Embryonic facial prominence (tissue), 1 donor: ENCODE measurements around the gene DNAH11.
"Not testable (repeated sequence)": the region's sequence is repeated elsewhere in the genome, so short reads cannot be mapped to it uniquely, and the experiment has no call there.

ENCODE experiments used
- DNase-seq: peaks from one replicate; pipeline ENCODE4 v3.0.0-alpha.2; 2016; ENCODE audit errors: extremely low spot score

DNAH11 gene

GRCh38 chr7:21926448-21926847, 383.6 kb downstream of the DNAH11 start:
- DNase-seq, result no peak

GRCh38 chr7:21927693-21928092, 384.9 kb downstream of the DNAH11 start:
- no peak for DNase-seq

DNA sequence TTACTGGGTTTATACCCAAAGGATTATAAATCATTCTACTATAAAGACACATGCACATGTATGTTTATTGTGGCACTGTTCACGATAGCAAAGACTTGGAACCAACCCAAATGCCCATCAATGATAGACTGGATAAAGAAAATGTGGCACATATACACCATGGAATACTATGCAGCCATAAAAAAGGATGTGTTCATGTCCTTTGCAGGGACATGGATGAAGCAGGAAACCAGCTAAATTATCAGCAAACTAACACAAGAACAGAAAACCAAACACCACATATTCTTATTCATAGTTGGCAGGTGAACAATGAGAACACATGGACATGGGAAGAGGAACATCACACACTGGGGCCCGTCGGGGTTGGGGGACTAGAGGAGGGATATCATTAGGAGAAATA, 390.5 kb downstream of the DNAH11 start:
- DNase-seq, result not testable (repeated sequence)

DNA sequence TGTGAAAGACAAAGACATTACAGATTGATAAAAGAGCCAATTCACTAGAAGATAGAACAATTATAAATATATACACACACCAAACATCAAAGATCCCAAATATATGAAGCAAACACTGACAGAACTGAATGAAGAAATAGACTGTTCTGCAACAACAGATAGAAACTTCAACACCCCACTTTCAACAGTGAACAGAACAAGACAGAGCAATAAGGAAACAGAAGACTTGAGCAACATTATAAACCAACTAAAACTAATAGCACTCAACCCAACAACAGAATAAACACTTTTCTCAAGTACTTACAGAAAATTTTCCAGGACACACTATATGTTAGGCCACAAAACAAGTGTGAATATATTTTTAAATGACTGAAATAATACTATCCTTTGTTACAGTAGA, 392.0 kb downstream of the DNAH11 start:
- no peak for DNase-seq

- no peak for DNase-seq
Measured at GRCh38 chr7:21938463-21938862, 395.6 kb downstream of the DNAH11 start.

DNA sequence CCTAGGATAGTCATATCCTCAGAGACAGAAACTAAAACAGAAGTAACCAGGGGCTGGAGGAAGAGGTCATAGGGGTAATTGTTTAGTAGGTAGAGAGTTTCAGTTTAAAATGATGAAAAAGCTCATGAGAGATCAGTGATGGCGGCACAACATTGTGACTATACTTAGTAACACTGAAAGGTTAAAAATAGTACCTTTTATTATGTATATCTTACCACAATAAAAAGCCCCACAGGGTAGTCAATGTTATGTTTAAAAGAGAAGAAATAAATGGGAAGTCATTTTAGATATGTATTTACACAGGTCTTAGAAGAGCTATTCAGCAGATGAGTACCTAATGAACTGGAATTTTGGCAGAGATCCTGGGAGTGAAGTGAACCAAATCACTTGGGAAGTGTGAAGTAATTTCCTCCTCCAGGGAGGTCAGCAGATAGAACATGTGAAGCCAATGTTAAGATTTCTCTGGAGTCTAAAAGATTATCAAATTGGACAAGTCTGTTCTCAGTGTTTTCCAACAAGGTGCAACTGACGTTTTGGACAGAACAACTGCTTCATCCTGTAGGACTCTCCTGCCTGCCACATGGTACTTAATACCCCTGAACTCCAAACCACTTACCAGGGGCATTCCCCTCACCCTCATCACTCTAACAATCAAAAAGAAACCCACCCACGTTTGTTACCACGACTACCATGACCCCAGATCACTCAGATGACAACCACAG, 396.5 kb downstream of the DNAH11 start:
- DNase-seq, result no peak

DNA sequence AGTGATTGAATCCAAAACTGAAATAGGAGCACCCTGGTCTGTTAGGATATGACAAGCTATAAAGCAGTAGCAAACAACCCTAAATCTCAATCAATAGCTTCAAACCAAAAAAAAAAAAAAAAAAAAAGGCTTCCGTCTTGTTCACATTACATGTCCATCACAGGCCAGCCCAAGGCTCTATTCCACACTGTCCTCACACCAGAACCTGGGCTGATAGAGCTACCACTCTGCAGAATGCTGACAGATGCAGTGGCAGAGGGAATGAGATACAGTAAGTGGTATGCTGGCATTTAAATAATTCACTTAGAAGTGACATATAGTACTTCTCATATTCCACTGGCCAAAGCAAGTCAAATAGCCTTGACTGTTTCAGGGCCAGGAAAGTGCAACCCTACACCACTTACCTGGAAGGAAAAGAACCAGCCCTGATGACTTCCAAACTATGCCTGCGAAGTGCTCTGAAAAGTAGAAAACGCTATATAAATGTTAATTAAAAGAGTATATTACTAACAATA, 397.1 kb downstream of the DNAH11 start:
- DNase-seq, result no peak

DNA sequence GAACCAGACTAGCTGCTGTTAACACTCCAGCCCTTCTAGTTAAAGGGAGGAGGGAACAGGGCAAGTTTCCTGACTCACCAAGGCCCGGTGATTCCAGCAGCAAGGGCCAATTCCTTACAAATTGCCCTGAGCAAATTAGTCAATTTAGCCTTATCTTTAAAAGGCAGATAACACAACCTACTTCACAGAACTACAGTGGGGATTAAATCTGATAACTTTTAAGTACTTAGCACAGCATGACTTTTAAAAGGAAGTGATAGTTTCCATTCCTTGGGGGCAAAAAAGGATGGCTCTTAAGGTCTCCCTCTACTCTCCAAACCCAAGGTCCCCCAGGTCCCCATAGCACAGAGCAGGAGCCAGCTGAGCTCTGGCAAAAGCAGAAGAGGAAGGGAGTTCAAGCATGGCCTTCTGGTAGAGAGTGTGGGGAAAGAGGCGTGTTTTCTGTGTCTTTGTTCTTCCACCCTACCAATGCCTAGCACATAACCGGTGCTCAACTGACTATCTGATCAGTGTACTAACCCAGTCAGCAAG, 398.8 kb downstream of the DNAH11 start:
- DNase-seq, result no peak

- DNase-seq, result no peak
Measured at GRCh38 chr7:21942955-21943354, 400.1 kb downstream of the DNAH11 start.

DNA sequence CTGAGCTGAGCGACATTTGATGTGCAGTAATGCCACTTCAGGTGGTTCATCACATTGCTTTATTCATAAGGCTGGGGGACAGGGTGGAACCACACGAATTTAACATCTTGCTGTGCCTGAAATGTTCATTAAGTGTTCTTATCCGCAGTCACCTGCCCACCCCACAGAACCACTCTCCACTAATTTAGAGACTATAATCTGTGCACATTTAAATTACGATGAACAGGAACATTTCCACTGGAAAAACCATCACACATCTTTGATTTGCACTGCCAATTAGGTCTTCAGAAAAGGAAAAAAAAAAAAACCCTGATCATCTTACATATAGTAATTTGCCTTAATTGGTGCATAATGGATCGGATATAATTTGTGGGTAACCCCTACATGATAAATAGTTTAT, 400.6 kb downstream of the DNAH11 start:
- no peak for DNase-seq

DNA sequence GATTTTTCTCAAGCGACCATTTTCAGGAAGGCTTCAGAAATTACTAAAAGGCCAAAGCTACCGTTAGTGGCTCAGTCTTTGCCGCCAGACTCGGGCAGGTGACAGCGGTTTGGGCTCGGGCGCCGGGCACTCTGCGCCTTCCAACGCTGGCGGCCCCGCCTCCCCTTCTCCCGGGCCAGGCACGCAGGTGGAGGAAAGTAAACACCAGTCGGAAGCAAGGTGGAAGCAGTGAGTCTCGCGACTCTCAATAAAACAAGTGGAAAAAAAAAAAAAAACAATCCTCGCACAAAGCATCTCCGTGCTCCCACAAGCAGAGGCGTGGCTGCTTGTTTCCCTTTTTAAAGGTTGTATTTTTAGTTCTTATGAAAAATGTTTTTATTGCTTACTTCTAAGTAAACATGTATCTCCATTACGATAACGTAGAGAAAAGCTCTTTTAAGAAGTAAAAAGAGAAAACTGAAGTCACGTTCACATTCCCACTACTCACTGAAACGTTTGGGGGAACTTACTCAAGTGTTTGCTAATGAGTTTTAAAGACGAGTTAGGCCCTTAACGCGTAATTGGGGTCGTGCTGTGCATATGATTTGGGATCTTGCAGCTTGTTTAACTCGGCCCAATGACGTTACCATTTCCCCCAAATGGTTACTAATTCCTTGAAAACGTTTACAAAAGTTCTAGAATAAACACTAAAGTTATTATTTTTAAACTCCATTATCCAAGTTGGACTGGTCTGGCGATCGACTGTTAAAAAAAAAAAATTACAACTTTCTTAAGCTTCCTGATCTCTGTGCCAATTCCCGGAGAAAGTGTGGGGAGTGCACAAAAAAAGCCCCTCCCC, 402.0 kb downstream of the DNAH11 start:
- peak; percentile 17 for DNase-seq

- DNase-seq, result peak; percentile 48
Measured at GRCh38 chr7:21945454-21946221, 402.8 kb downstream of the DNAH11 start, which contains the start of gene CDCA7L. Gene CDCA7L (minus strand): TSS chr7:21945899. CDS start chr7:21945804, 95 bp downstream.

DNA sequence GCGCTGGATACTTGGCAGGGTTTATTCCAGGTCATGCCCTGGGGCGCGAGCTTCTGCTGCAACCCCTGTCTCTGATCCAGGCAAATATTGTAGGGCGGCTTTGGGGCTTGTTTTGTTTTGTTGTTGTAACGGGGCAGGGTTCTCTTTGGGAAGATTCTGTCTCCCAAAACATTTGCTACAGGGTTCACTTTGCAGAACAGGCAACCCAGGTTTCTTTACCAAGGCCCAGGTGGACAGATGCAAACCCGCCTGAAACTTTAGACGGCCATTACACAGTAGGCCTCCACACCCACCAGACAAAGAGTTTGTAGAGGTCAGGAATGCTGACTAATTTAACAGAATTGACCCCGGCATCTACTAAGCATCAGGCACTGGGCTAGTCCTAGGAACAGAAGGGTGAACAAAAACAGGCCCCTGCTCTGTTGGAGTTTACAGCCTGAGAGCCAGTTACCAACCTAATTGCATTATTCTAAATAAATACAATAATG, 403.4 kb downstream of the DNAH11 start:
- DNase-seq, result no peak

- no peak for DNase-seq
Measured at GRCh38 chr7:21947056-21947455, 404.2 kb downstream of the DNAH11 start.

DNA sequence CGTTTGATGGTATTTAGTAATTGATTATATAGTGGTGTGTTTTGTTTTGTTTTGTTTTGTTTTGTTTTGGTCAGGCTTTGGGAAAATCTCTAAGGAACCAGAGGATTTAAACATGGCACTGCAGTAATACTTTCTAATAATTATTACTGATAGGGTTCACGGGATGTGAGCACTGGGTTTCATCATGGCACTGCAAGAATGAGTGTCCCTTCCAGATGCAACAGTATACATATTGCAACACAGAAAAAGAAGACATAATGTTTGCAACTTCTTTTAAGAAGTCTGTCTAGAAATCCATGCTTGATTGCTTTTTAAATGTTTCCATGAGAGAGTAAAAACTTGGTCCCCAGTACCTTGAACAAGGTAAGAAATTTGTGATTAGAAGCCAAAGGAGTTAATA, 405.1 kb downstream of the DNAH11 start:
- DNase-seq, result no peak

GRCh38 chr7:21948364-21948763, 405.5 kb downstream of the DNAH11 start:
- DNase-seq, result no peak

GRCh38 chr7:21948887-21949540, 406.2 kb downstream of the DNAH11 start:
- no peak for DNase-seq
